Stimulated activated CD4-positive, alpha-beta T cell treated with anti-CD3 and anti-CD28 coated beads, Interleukin-4, amount 100 ng/mL, for 48 hours (primary cell): Measurements from ENCODE around the gene C1QC.

Experiments
- DNase-seq, 2 donors: peaks; one replicate each; pipeline ENCODE4 v3.0.0-alpha.2; 2020; ENCODE audit warnings: low read depth in 2 of 2

C1QC gene

GRCh38 chr1:22619252-22619651, 24.2 kb upstream of the C1QC start:
- no peak for DNase-seq

- no peak for DNase-seq
Observed at GRCh38 chr1:22619798-22620197, 23.6 kb upstream of the C1QC start.

GRCh38 chr1:22621761-22622160, 21.7 kb upstream of the C1QC start:
- DNase-seq, result no peak

- DNase-seq, result no peak
Observed at GRCh38 chr1:22625262-22625925, 18.0 kb upstream of the C1QC start.

GRCh38 chr1:22626237-22627157, 16.9 kb upstream of the C1QC start:
- no peak for DNase-seq

GRCh38 chr1:22627331-22627730, 16.1 kb upstream of the C1QC start:
- DNase-seq, result no peak

- DNase-seq, result no peak
Observed at GRCh38 chr1:22628698-22629444, 14.6 kb upstream of the C1QC start.

- DNase-seq, result no peak
Observed at GRCh38 chr1:22629886-22630285, 13.5 kb upstream of the C1QC start.

- no peak for DNase-seq
Observed at GRCh38 chr1:22633697-22634463, 9.6 kb upstream of the C1QC start.

GRCh38 chr1:22635436-22635835, 8.0 kb upstream of the C1QC start:
- DNase-seq, result no peak

- no peak for DNase-seq
Observed at GRCh38 chr1:22636353-22636752, 7.1 kb upstream of the C1QC start, which contains the start of gene C1QA. C1QA (plus strand) TSS chr1:22636628; CDS start chr1:22637617, 989 bp downstream.

GRCh38 chr1:22636927-22637326, 6.5 kb upstream of the C1QC start:
- DNase-seq, result no peak

GRCh38 chr1:22637907-22638445, 5.5 kb upstream of the C1QC start:
- no peak for DNase-seq

GRCh38 chr1:22638476-22639234, 4.8 kb upstream of the C1QC start:
- no peak for DNase-seq

GRCh38 chr1:22639286-22639685, 4.1 kb upstream of the C1QC start:
- DNase-seq, result no peak

GRCh38 chr1:22641247-22641646, 2.2 kb upstream of the C1QC start:
- no peak for DNase-seq

- peak; percentile 65 to 69 for DNase-seq
Observed at GRCh38 chr1:22641906-22642636, 1.4 kb upstream of the C1QC start.

GRCh38 chr1:22643928-22644327, 495 bp downstream of the C1QC start:
- no peak for DNase-seq

GRCh38 chr1:22645931-22646330, 2.5 kb downstream of the C1QC start:
- DNase-seq, result no peak

GRCh38 chr1:22646384-22646783, 3.0 kb downstream of the C1QC start:
- DNase-seq, result no peak
